Hepatic stellate cell (primary cell): Measurements from ENCODE around the gene TTN.

ENCODE experiments used
- DNase-seq: peaks from one replicate; pipeline ENCODE4 v3.0.0; 2011; ENCODE audit warnings: low spot score

TTN gene

GRCh38 chr2:178807227-178808008 is at the start of gene TTN:
TTN (minus strand) TSS chr2:178807423; CDS start chr2:178804642, 2,781 bp downstream.
- DNase-seq, result no peak

GRCh38 chr2:178855151-178855550 is 47.9 kb upstream of the TTN start:
- DNase-seq, result no peak

GRCh38 chr2:178848335-178848734 is 41.1 kb upstream of the TTN start:
- no peak for DNase-seq

- no peak for DNase-seq
Observed at GRCh38 chr2:178846458-178846802, 39.2 kb upstream of the TTN start.

- DNase-seq, result no peak
Observed at GRCh38 chr2:178845566-178846457, 38.6 kb upstream of the TTN start.

- DNase-seq, result no peak
Observed at GRCh38 chr2:178844701-178845100, 37.5 kb upstream of the TTN start.

GRCh38 chr2:178844269-178844668 is 37.0 kb upstream of the TTN start:
- no peak for DNase-seq

GRCh38 chr2:178843697-178844096 is 36.5 kb upstream of the TTN start:
- no peak for DNase-seq

- no peak for DNase-seq
Observed at GRCh38 chr2:178836807-178837206, 29.6 kb upstream of the TTN start.

GRCh38 chr2:178834086-178834485 is 26.9 kb upstream of the TTN start:
- DNase-seq, result no peak

- DNase-seq, result no peak
Observed at GRCh38 chr2:178833382-178833781, 26.2 kb upstream of the TTN start.

- no peak for DNase-seq
Observed at GRCh38 chr2:178830451-178830850, 23.2 kb upstream of the TTN start.

- DNase-seq, result no peak
Observed at GRCh38 chr2:178829981-178830380, 22.8 kb upstream of the TTN start.

- DNase-seq, result no peak
Observed at GRCh38 chr2:178829299-178829960, 22.2 kb upstream of the TTN start.

GRCh38 chr2:178828486-178828881 is 21.3 kb upstream of the TTN start:
- no peak for DNase-seq

GRCh38 chr2:178827739-178828485 is 20.7 kb upstream of the TTN start:
- DNase-seq, result no peak

GRCh38 chr2:178827111-178827510 is 19.9 kb upstream of the TTN start:
- DNase-seq, result no peak

GRCh38 chr2:178825183-178825582 is 18.0 kb upstream of the TTN start:
- DNase-seq, result peak; percentile 17

- DNase-seq, result no peak
Observed at GRCh38 chr2:178824181-178824580, 17.0 kb upstream of the TTN start.

GRCh38 chr2:178819992-178820391 is 12.8 kb upstream of the TTN start:
- DNase-seq, result no peak

GRCh38 chr2:178819147-178819875 is 12.1 kb upstream of the TTN start:
- DNase-seq, result no peak
